Bronchial epithelial cell (primary cell): ENCODE results near the gene KIF3B. TPM values are rescaled to one million over a fixed set of nuclear protein-coding genes. Genes with fewer than 3 reads are reported as not detected.

Experiments used
- DNase-seq: peaks from one replicate; pipeline ENCODE4 v3.0.0-alpha.2; 2010; ENCODE audit warnings: low read depth
- FAIRE-seq: peaks from 2 replicates; lab custom pipeline; 2011; peaks lifted over from hg19 to GRCh38; lab: Jason Lieb, UNC
- H3K27me3 ChIP-seq: 2 replicates; pipeline ENCODE4 v1.5.1; 2011; ENCODE audit warnings: low read length; ENCODE audit not compliant: control insufficient read depth, insufficient read depth
- H3K36me3 ChIP-seq: 2 replicates; pipeline ENCODE4 v1.5.1; 2011; ENCODE audit warnings: low read length; ENCODE audit not compliant: control insufficient read depth, insufficient read depth
- H3K4me3 ChIP-seq: 2 replicates; pipeline ENCODE4 v1.5.1; 2011; ENCODE audit warnings: mild to moderate bottlenecking, low read depth, low read length, control low read depth
- CTCF ChIP-seq: IDR thresholded peaks from 2 replicates; pipeline ENCODE4 v1.5.1; 2011; ENCODE audit warnings: mild to moderate bottlenecking, moderate library complexity, low read length, control low read depth, inconsistent platforms; ENCODE audit not compliant: insufficient read depth, severe bottlenecking
- total RNA-seq: library from RNA; depleted of rRNA; stranded (reverse); fragments of >200 nt; gene quantifications from 2 replicates; pipeline ENCODE4 v1.2.1, GENCODE V29; 2014

KIF3B gene
- total RNA-seq, 1 donor from 2014 or later, result 11.1 TPM

GRCh38 chr20:32332614-32333013, 55.2 kb downstream of the KIF3B start:
- no peak overlapping the region for H3K4me3 ChIP-seq
- no peak for TF ChIP-seq CTCF
- FAIRE-seq (no peak), DNase-seq (peak; percentile 90)
- H3K36me3 ChIP-seq, result peaks cover 2% of the 10 kb centered on the region
- no peaks in the 10 kb centered on the region for H3K27me3 ChIP-seq

- Histone ChIP-seq H3K27me3 (no peaks in the 10 kb centered on the region), H3K4me3 (no peak overlapping the region), H3K36me3 (peaks cover 2% of the 10 kb centered on the region)
- no peak for DNase-seq
- no peak for FAIRE-seq
- no peak for TF ChIP-seq CTCF
Observed at GRCh38 chr20:32333181-32333987, 55.9 kb downstream of the KIF3B start.

GRCh38 chr20:32333988-32334885, 56.8 kb downstream of the KIF3B start:
- DNase-seq, result peak; percentile 44
- H3K27me3 ChIP-seq, result no peaks in the 10 kb centered on the region
- FAIRE-seq, result no peak
- no peak overlapping the region for H3K4me3 ChIP-seq
- H3K36me3 ChIP-seq, result peaks cover 2% of the 10 kb centered on the region
- TF ChIP-seq CTCF, result no peak

- H3K27me3 ChIP-seq, result no peaks in the 10 kb centered on the region
- H3K4me3 ChIP-seq, result no peak overlapping the region
- H3K36me3 ChIP-seq, result no peaks in the 10 kb centered on the region
- peak; percentile 56 for TF ChIP-seq CTCF
- DNase-seq (peak; percentile 39), FAIRE-seq (no peak)
Observed at GRCh38 chr20:32336918-32337347, 59.5 kb downstream of the KIF3B start.

GRCh38 chr20:32337937-32338661, 60.6 kb downstream of the KIF3B start:
- FAIRE-seq (no peak), DNase-seq (no peak)
- Histone ChIP-seq H3K4me3 (no peak overlapping the region), H3K27me3 (no peaks in the 10 kb centered on the region), H3K36me3 (no peaks in the 10 kb centered on the region)
- TF ChIP-seq CTCF, result no peak
